GM19372 (cell line): ENCODE data around the gene CRTC2.
"Not testable (repeated sequence)": the region's sequence is repeated elsewhere in the genome, so short reads cannot be mapped to it uniquely, and the experiment has no call there.

Experiments
- ATAC-seq: cut with Tn5 transposase; IDR thresholded peaks from one replicate; pipeline ENCODE4 v1.9.1; 2021; ENCODE audit warnings: mild to moderate bottlenecking, low read depth, moderate library complexity; ENCODE audit not compliant: unreplicated experiment

The CRTC2 gene

DNA sequence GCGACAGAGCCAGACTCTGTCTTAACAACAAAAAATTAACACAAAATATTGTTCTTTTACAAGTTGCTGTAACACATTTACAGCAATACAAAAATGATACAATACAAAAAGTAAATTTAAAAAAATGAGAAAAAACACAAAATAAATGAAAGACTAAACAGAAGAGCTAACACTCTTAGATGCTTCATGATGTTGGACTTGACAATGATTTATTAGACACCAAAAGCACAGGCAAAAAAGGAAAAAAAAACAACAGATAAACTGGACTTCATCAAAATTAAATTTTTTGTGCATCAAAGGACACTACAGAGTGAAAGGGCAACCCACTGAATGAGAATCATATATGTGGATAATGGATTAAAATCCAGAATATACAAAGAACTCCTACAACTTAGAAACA lies 52.0 kb downstream of the CRTC2 start:
- no peak for ATAC-seq

DNA sequence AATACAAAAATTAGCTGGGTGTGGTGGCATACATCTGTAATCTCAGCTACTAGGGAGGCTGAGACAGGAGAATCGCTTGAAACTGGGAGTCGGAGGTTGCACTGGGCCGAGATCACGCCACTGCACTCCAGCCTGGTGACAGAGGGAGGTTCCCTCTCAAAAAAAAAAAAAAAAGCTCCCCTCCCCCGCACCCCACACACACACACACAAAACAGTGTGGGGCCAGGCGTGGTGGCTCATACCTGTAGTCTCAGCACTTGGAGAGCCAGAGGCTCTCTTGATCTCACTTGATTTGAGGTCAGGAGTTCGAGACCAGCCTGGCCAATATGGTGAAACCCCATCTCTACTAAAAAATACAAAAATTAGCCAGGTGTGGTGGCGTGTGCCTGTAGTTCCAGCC lies 52.5 kb downstream of the CRTC2 start:
- ATAC-seq, result not testable (repeated sequence)

DNA sequence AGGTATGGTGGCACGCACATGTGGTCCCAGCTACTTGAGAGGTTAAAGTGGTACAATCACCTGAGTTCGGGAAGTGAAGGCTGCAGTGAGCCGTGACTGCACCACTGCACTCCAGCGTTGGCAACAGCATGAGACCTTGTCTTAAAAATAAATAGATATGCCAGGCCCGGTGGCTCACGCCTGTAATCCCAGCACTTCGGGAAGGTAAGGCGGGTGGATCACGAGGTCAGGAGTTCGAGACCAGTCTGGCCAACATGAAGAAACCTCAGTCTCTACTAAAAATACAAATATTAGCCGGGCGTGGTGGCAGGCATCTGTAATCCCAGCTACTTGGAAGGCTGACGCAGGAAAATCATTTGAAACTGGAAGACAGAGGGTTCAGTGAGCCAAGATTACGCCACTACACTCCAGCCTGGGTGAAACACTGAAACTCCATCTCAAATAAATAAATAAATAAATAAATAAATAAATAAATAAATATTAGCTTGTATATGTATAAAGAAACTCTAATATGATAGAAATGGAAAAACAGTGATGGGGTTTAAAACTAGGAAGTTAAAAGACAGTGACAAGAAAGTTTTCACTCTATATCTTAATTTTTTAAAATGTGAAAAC lies 54.5 kb downstream of the CRTC2 start:
- ATAC-seq, result no peak

DNA sequence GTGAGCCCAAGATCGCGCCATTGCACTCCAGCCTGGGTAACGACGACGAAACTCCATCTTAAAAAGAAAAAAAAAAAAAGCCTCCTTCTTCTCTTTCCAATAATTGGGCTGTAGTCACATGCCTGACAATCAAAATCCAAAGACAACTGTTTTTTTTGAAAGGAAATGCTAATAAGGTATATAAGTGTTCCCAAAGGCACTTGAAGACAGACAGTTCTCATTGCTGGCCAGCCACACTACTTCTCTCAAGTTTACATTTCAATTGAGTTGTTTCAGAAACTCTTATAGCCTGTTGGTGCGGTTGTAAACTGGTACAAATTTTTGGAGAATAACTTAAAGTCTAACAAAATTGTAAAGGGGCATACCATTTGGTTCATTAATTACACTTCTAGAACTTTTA lies 58.9 kb downstream of the CRTC2 start:
- ATAC-seq, result no peak
